Tibial nerve (tissue), 4 donors: ENCODE data around the gene SDHD. TPM values are rescaled to one million over a fixed set of nuclear protein-coding genes. Genes with fewer than 3 reads are reported as not detected.
A peak's percentile ranks its signal among the peaks of the same experiment; 100 is the strongest.
"Not testable (repeated sequence)": the region's sequence is repeated elsewhere in the genome, so short reads cannot be mapped to it uniquely, and the experiment has no call there.

Experiments
- DNase-seq, 2 donors: peaks; one replicate each; pipeline ENCODE4 v3.0.0-alpha.2; 2019; ENCODE audit warnings: low spot score in 2 of 2
- H3K27ac ChIP-seq, 4 donors: fragments of 200-600 bp; sonication (generic) in 3 of 4; one replicate each; pipeline ENCODE4 v1.5.1; 2017 to 2019; ENCODE audit warnings: mild to moderate bottlenecking in 1 of 4
- H3K27me3 ChIP-seq, 2 donors: fragments of 200-600 bp; sonication (generic) in 1 of 2; one replicate each; pipeline versions ENCODE4 v1.5.1 to v1.6.0; 2017 to 2019
- H3K36me3 ChIP-seq, 3 donors: fragments of 200-600 bp; sonication (generic); one replicate each; pipeline ENCODE4 v1.5.1; 2018 to 2019
- H3K4me1 ChIP-seq, 4 donors: fragments of 200-600 bp; sonication (generic) in 3 of 4; one replicate each; pipeline ENCODE4 v1.5.1; 2017 to 2019
- H3K4me3 ChIP-seq, 4 donors: fragments of 200-600 bp; sonication (generic) in 3 of 4; one replicate each; pipeline ENCODE4 v1.5.1; 2017 to 2019; ENCODE audit warnings: mild to moderate bottlenecking in 1 of 4, moderate library complexity in 1 of 4
- H3K9me3 ChIP-seq, 4 donors: fragments of 200-600 bp; sonication (generic) in 3 of 4; one replicate each; pipeline ENCODE4 v1.5.1; 2017 to 2019
- EP300 ChIP-seq, 2 donors: sonication (generic); formaldehyde crosslinking; IDR thresholded peaks; one replicate each; pipeline ENCODE4 v1.6.1; 2017; ENCODE audit warnings: antibody characterized with exemption in 2 of 2, mild to moderate bottlenecking in 1 of 2
- POLR2A ChIP-seq, 2 donors: fragments of 450-650 bp; IDR thresholded peaks; one replicate each; pipeline ENCODE4 v1.6.1; 2017; ENCODE audit warnings: antibody characterized with exemption in 2 of 2, mild to moderate bottlenecking in 2 of 2, moderate library complexity in 2 of 2
- WGBS, 2 donors: methylation state at CpG; one replicate each; pipeline ENCODE4 v1.1.5; 2018; 5-methylcytosine and 5-hydroxymethylcytosine counted together
- total RNA-seq, 4 donors: library from RNA; depleted of rRNA; stranded (reverse); fragments of >200 nt; gene quantifications; one replicate each; pipeline ENCODE4 v1.1.0, GENCODE V29; 2016
- TF ChIP-seq, protein P1 (sequence below), 5 experiments: fragments of 200-600 bp in 3 of 5; fragments of 450-650 bp in 2 of 5; sonication (generic) in 3 of 5; IDR thresholded peaks; one replicate each; pipeline ENCODE4 v1.5.1; 2016 to 2019; ENCODE audit warnings: antibody characterized with exemption in 5 of 5, mild to moderate bottlenecking in 3 of 5, moderate library complexity in 2 of 5

SDHD gene
- total RNA-seq, 4 donors from 2014 or later = 69.5 to 103 (median 88.3) TPM

DNA sequence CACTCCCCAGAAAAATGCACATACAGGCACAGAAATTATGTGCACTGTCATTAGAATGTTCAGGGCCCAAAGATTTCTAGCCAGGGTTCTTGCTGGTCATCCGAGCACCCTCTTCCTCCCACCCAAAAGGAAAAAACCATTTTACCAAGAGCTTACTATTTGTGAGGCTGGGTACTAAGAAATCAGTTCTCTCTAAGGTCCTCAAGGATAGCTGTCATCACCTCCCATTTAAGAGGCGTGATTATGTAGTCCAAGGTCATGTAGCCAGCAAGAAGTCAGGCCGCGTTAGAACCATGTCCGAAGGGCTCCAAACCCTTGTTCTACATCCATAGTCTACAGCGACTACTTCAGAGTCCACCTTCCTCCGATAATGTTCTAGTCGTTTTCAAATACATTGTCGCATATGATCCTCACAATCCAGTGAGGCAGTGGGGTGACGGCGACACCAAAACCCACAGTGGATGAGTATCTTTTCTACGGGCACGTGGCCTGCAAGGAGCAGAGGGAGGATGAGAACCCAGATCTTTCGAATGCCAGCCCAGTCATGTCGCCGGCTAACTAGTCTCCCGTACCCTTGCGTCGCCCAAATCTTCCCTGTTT lies 751 bp upstream of the SDHD start:
- Histone ChIP-seq H3K9me3 (no peaks in the 10 kb centered on the region), H3K27me3 (no peaks in the 10 kb centered on the region), H3K36me3 (peaks cover 0 to 71% (median 11%) of the 10 kb centered on the region in 3 donors), H3K27ac (peak overlapping the region; percentile 75 to 88 (median 83)), H3K4me3 (peak overlapping the region; percentile 60 to 94 (median 78)), H3K4me1 (peaks cover 0 to 48% (median 23%) of the 10 kb centered on the region in 4 donors)
- 3 to 8% methylated on average over 19 of the region's 19 CpGs for WGBS, 2 donors
- no peak for TF ChIP-seq POLR2A (IDR thresholded peaks at IDR 0.05)
- TF ChIP-seq, protein P1, sequence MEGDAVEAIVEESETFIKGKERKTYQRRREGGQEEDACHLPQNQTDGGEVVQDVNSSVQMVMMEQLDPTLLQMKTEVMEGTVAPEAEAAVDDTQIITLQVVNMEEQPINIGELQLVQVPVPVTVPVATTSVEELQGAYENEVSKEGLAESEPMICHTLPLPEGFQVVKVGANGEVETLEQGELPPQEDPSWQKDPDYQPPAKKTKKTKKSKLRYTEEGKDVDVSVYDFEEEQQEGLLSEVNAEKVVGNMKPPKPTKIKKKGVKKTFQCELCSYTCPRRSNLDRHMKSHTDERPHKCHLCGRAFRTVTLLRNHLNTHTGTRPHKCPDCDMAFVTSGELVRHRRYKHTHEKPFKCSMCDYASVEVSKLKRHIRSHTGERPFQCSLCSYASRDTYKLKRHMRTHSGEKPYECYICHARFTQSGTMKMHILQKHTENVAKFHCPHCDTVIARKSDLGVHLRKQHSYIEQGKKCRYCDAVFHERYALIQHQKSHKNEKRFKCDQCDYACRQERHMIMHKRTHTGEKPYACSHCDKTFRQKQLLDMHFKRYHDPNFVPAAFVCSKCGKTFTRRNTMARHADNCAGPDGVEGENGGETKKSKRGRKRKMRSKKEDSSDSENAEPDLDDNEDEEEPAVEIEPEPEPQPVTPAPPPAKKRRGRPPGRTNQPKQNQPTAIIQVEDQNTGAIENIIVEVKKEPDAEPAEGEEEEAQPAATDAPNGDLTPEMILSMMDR (IDR thresholded peaks at IDR 0.05) = no peak
- no peak for TF ChIP-seq EP300 (IDR thresholded peaks at IDR 0.05)
- peak in 1 of 2 donors; percentile 7 for DNase-seq

DNA sequence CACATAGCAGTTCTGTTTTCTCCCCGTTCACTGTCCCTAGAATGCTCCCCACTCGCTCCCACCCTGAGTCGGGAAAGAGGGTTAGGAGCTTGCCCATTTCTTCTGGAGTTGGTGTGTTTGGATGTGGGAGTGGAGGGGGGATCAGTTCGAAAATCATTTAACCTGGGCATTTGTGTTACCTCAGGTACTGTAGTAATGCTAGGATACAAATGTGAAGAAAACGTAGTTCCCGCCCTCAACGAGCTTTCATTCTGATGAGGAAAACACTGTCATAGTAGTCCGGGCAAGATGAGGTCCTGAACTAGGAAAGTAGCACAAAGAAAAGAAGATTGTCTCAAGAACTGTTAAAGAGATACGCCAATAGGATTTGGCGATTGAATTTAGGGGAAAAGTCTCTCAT lies 539 bp downstream of the SDHD start:
- H3K27ac ChIP-seq = peak overlapping the region; percentile 75 to 88 (median 83)

DNA sequence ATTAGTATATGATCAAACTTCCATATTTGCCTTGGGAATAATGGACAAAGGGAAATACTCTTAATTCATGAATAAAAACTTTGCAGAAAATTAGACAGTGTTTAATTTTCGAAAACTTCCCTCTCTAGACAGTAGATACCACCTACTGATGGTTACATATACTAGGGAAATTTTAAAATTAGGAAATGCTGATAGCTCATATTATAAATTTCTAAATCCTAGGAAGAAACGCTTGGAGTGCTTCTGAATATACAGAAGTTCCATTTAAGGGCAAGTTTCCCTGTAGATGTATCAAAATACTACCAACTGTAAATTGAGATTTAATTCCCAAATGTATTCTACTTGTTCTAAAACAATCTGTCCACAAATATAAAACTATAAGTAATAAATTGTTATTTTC lies 8.6 kb downstream of the SDHD start:
- H3K27me3 ChIP-seq, H3K4me3 ChIP-seq, H3K27ac ChIP-seq, H3K4me1 ChIP-seq, DNase-seq, H3K9me3 ChIP-seq: not testable (repeated sequence)
- H3K36me3 ChIP-seq = peaks cover 0 to 77% (median 27%) of the 10 kb centered on the region in 3 donors
- WGBS, 2 donors = 93 to 95% methylated on average over 2 of the region's 2 CpGs

More for the DNA sequence above, 539 bp downstream of the SDHD start:
- DNase-seq = no peak
- Histone ChIP-seq H3K27me3 (no peaks in the 10 kb centered on the region), H3K36me3 (peaks cover 0 to 71% (median 24%) of the 10 kb centered on the region in 3 donors), H3K4me3 (peak overlapping the region; percentile 60 to 94 (median 78)), H3K4me1 (peaks cover 0 to 48% (median 23%) of the 10 kb centered on the region in 4 donors), H3K9me3 (no peaks in the 10 kb centered on the region)
- 19 to 20% methylated on average over 10 of the region's 10 CpGs for WGBS, 2 donors
- TF ChIP-seq POLR2A (IDR thresholded peaks at IDR 0.05) (no peak), EP300 (IDR thresholded peaks at IDR 0.05) (no peak)
- TF ChIP-seq, protein P1 (IDR thresholded peaks at IDR 0.05) = no peak

DNA sequence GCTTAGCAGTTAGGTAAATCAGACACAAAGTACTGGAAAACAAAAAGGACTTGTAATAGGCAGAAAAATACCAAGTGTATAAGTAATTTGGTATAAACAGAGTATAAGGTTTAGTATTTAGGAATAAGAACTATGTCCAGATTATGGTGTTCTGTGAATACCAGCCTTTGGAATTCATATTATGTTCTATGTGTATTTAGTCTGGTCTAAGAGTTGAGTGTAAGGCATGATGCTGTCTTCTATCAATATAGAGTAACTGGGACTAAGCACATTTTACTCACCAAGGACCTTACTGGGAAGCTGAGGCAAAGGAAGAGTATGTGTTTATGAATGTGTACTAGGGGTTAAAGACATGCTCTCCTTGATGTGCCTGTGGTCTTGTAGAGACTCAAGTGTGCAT lies 9.5 kb downstream of the SDHD start:
- Histone ChIP-seq H3K36me3 (peaks cover 0 to 68% (median 19%) of the 10 kb centered on the region in 3 donors), H3K27ac (no peak overlapping the region), H3K27me3 (no peaks in the 10 kb centered on the region), H3K9me3 (no peaks in the 10 kb centered on the region), H3K4me3 (no peak overlapping the region), H3K4me1 (no peaks in the 10 kb centered on the region)
- DNase-seq = no peak
- TF ChIP-seq POLR2A (IDR thresholded peaks at IDR 0.05) (no peak), EP300 (IDR thresholded peaks at IDR 0.05) (no peak)
- TF ChIP-seq, protein P1 (IDR thresholded peaks at IDR 0.05) = no peak

DNA sequence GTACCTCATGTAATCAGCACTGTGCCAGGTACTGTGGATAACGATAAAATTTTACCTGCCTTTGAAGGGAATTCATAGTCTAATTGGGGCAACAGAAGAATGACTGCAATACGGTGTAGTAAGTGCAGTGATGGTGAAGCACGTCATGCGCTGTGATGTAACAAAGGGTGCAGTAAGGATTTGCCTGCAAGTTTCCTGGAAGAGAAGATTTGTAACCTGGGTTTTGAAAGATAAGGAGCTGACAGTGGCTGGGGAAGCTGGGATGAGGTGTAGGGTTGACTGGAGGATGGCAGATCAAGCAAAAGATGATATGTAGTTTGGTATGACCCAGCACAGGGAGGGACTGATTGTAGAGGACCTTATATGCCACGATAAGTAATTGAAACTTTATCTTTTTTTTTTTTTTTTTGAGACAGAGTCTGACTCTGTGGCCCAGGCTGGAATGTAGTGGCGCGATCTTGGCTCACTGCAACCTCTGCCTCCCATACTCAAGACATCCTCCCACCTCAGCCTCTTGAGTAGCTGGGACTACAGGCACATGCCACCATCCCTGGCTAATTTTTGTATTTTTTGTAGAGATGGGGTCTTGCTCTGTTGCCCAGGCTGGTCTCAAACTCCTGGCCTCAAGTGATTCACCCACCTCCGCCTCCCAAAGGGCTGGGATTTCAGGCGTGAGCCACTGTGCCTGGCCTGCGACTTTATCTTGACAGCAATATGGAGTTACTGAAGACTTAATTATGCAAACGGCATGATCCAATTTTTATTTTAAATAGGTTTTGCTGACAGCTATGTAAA lies 11.3 kb downstream of the SDHD start:
- peaks cover 0 to 50% (median 5%) of the 10 kb centered on the region in 3 donors for H3K36me3 ChIP-seq

More for the DNA sequence above, 11.3 kb downstream of the SDHD start:
- Histone ChIP-seq H3K4me1 (no peaks in the 10 kb centered on the region), H3K27ac (no peak overlapping the region), H3K9me3 (no peaks in the 10 kb centered on the region), H3K4me3 (no peak overlapping the region), H3K27me3 (no peaks in the 10 kb centered on the region)
- no peak for DNase-seq
- WGBS, 2 donors = 91 to 93% methylated on average over 11 of the region's 11 CpGs
- TF ChIP-seq EP300 (IDR thresholded peaks at IDR 0.05) = no peak
- TF ChIP-seq, protein P1 (IDR thresholded peaks at IDR 0.05) = no peak
- TF ChIP-seq POLR2A (IDR thresholded peaks at IDR 0.05) = no peak
